ENCODE measurements around the gene CD93. TPM values are rescaled to one million over a fixed set of nuclear protein-coding genes. Genes with fewer than 3 reads are reported as not detected.

CD93 gene
- total RNA-seq, 1 experiment from 2014 or later: not detected

GRCh38 chr20:23049201-23050075 is 36.7 kb downstream of the CD93 start, which contains the start of gene THBD:
Gene THBD, minus strand, starts transcription at chr20:23049672. Its CDS starts 168 bp downstream, at chr20:23049504.
- Histone ChIP-seq H3K36me3 (ENCODE audit: control insufficient read depth, insufficient read depth, low read length) (no peaks in the 10 kb centered on the region), H3K27me3 (replicated peaks; ENCODE audit: control insufficient read depth, insufficient read depth, low read length) (no peaks in the 10 kb centered on the region), H3K4me1 (peaks cover 30% of the 10 kb centered on the region), H3K4me3 (ENCODE audit: low read depth, low read length) (peak within 1 kb of the TSS; percentile 45), H3K9me3 (no peaks in the 10 kb centered on the region)
- Mint-ChIP-seq H3K36me3 (ENCODE audit: insufficient read depth, unreplicated experiment) (no peaks in the 10 kb centered on the region), H3K4me3 (ENCODE audit: unreplicated experiment) (peak within 1 kb of the TSS; percentile 85), H3K4me1 (ENCODE audit: low read depth, unreplicated experiment) (peaks cover 32% of the 10 kb centered on the region), H3K9me3 (ENCODE audit: unreplicated experiment) (no peaks in the 10 kb centered on the region), H3K27ac (ENCODE audit: unreplicated experiment) (no peak within 1 kb of the TSS), H3K27me3 (ENCODE audit: insufficient read depth, unreplicated experiment) (no peaks in the 10 kb centered on the region)
- DNase-seq: no peak
- intact Hi-C loops (cut with micrococcal nuclease; ENCODE audit: unreplicated experiment): loop anchor here (1.0 to 10.0 kb wide), 3 partner anchors 115 to 291 kb away; no protein-coding TSS in a partner anchor
- no TSS peak for BruUV-seq (replicated peaks)
- POLR2A ChIA-PET: interaction anchor here (0.6 to 1.4 kb wide), 3 partner anchors 281 to 309 kb away, joined by 4 to 6 read pairs (median 6); no protein-coding TSS in a partner anchor
- no peak for TF ChIP-seq CTCF (IDR thresholded peaks at IDR 0.05; ENCODE audit: insufficient read depth in 1 of 2, low read depth in 1 of 2, low read length in 1 of 2, severe bottlenecking in 1 of 2, unreplicated experiment in 1 of 2)
- CTCF ChIA-PET: interaction anchor here (1.7 to 2.0 kb wide), 3 partner anchors 12 to 358 kb away, joined by 4 to 8 read pairs (median 8); no protein-coding TSS in a partner anchor

GRCh38 chr20:23048283-23049200 is 37.6 kb downstream of the CD93 start:
- DNase-seq: no peak
- Mint-ChIP-seq H3K27ac (ENCODE audit: unreplicated experiment) (no peak overlapping the region), H3K27me3 (ENCODE audit: insufficient read depth, unreplicated experiment) (no peaks in the 10 kb centered on the region), H3K9me3 (ENCODE audit: unreplicated experiment) (no peaks in the 10 kb centered on the region), H3K36me3 (ENCODE audit: insufficient read depth, unreplicated experiment) (no peaks in the 10 kb centered on the region), H3K4me3 (ENCODE audit: unreplicated experiment) (no peak overlapping the region), H3K4me1 (ENCODE audit: low read depth, unreplicated experiment) (peaks cover 35% of the 10 kb centered on the region)
- Histone ChIP-seq H3K4me3 (ENCODE audit: low read depth, low read length) (no peak overlapping the region), H3K9me3 (no peaks in the 10 kb centered on the region), H3K27me3 (replicated peaks; ENCODE audit: control insufficient read depth, insufficient read depth, low read length) (no peaks in the 10 kb centered on the region), H3K4me1 (peaks cover 26% of the 10 kb centered on the region), H3K36me3 (ENCODE audit: control insufficient read depth, insufficient read depth, low read length) (no peaks in the 10 kb centered on the region)
- ChIA-PET CTCF (no interaction called here), POLR2A (no interaction called here)
- intact Hi-C loops (cut with micrococcal nuclease; ENCODE audit: unreplicated experiment): no loop called here
- BruUV-seq (replicated peaks): no TSS peak
- no peak for TF ChIP-seq CTCF (IDR thresholded peaks at IDR 0.05; ENCODE audit: insufficient read depth in 1 of 2, low read depth in 1 of 2, low read length in 1 of 2, severe bottlenecking in 1 of 2, unreplicated experiment in 1 of 2)

- ChIA-PET CTCF (interaction anchor here (0.6 kb wide), 1 partner anchor 293 kb away, joined by 3 read pairs; no protein-coding TSS in a partner anchor), POLR2A (no interaction called here)
- no TSS peak for BruUV-seq (replicated peaks)
- peaks cover 20% of the 10 kb centered on the region for H3K4me1 ChIP-seq
- no peak overlapping the region for H3K4me3 ChIP-seq (ENCODE audit: low read depth, low read length)
- TF ChIP-seq CTCF (IDR thresholded peaks at IDR 0.05; ENCODE audit: insufficient read depth in 1 of 2, low read depth in 1 of 2, low read length in 1 of 2, severe bottlenecking in 1 of 2, unreplicated experiment in 1 of 2): no peak
- H3K9me3 ChIP-seq: no peaks in the 10 kb centered on the region
- Mint-ChIP-seq H3K27ac (ENCODE audit: unreplicated experiment) (no peak overlapping the region), H3K36me3 (ENCODE audit: insufficient read depth, unreplicated experiment) (no peaks in the 10 kb centered on the region), H3K4me3 (ENCODE audit: unreplicated experiment) (no peak overlapping the region), H3K27me3 (ENCODE audit: insufficient read depth, unreplicated experiment) (no peaks in the 10 kb centered on the region), H3K9me3 (ENCODE audit: unreplicated experiment) (no peaks in the 10 kb centered on the region), H3K4me1 (ENCODE audit: low read depth, unreplicated experiment) (peaks cover 29% of the 10 kb centered on the region)
- intact Hi-C loops (cut with micrococcal nuclease; ENCODE audit: unreplicated experiment): no loop called here
- H3K27me3 ChIP-seq (replicated peaks; ENCODE audit: control insufficient read depth, insufficient read depth, low read length): no peaks in the 10 kb centered on the region
- DNase-seq: no peak
- no peaks in the 10 kb centered on the region for H3K36me3 ChIP-seq (ENCODE audit: control insufficient read depth, insufficient read depth, low read length)
Observed at GRCh38 chr20:23047738-23048214, 38.3 kb downstream of the CD93 start.

Measured in Caco-2 (cell line).